Measurements from ENCODE around the gene OR7A17.

OR7A17 gene

GRCh38 chr19:14843578-14843977 is 42.4 kb downstream of the OR7A17 start:
- H3K9me3 ChIP-seq (ENCODE audit: control insufficient read depth, insufficient read depth, low read length), result no peaks in the 10 kb centered on the region
- peaks cover 2% of the 10 kb centered on the region for H3K27me3 ChIP-seq (ENCODE audit: control insufficient read depth, insufficient read depth, low read length)
- H3K36me3 ChIP-seq (ENCODE audit: control insufficient read depth, insufficient read depth, low read length), result no peaks in the 10 kb centered on the region
- no peak overlapping the region for H3K9ac ChIP-seq (ENCODE audit: low read depth, low read length)
- H3K4me3 ChIP-seq (ENCODE audit: low read depth, low read length), result no peak overlapping the region
- H3K4me1 ChIP-seq (ENCODE audit: control insufficient read depth, insufficient read depth, low read length), result no peaks in the 10 kb centered on the region

DNA sequence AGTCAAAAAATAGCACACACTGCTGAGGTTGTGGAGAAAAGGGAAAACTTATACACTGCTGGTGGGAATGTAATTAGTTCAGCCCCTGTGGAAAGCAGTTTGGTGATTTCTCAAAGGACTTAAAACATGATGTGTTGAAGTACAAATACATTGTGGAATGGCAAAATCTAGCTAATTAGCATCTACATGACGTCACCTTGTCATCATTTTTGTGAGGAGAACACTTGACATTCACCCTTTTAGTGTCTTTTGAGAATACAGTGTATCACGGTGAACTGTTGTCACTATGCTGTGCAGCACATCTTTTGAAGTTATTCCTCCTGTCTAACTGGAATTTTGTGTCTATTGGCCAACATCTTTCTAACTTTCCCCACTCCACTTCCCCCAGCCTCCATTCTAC is 42.8 kb downstream of the OR7A17 start:
- H3K4me3 ChIP-seq (ENCODE audit: low read depth, low read length), result no peak overlapping the region
- no peaks in the 10 kb centered on the region for H3K4me1 ChIP-seq (ENCODE audit: control insufficient read depth, insufficient read depth, low read length)
- peaks cover 2% of the 10 kb centered on the region for H3K27me3 ChIP-seq (ENCODE audit: control insufficient read depth, insufficient read depth, low read length)
- H3K9me3 ChIP-seq (ENCODE audit: control insufficient read depth, insufficient read depth, low read length), result no peaks in the 10 kb centered on the region
- H3K9ac ChIP-seq (ENCODE audit: low read depth, low read length), result no peak overlapping the region
- no peaks in the 10 kb centered on the region for H3K36me3 ChIP-seq (ENCODE audit: control insufficient read depth, insufficient read depth, low read length)

- H3K9me3 ChIP-seq (ENCODE audit: control insufficient read depth, insufficient read depth, low read length), result no peaks in the 10 kb centered on the region
Measured at GRCh38 chr19:14840206-14840605, 45.7 kb downstream of the OR7A17 start.

DNA sequence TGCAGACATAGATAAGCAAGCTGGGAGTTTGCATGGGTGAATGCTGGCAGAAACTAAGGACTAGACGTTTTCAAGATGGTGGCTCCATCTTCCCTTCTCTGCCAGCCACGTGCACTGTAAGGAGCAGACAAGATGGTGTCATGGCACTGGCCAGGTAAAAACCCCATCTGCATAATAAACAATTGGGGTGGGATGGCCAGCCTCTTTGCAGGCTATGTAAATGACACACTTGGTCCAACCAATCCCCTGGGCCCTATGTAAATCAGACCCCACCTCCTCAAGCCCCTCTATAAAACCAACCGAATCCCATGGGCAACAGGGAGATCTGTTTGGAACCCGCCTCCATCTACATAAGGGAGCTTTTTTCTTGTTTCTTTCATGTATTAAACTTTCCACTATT is 48.5 kb downstream of the OR7A17 start:
- H3K4me3 ChIP-seq (ENCODE audit: low read depth, low read length), result no peak overlapping the region
- no peak overlapping the region for H3K9ac ChIP-seq (ENCODE audit: low read depth, low read length)
- no peaks in the 10 kb centered on the region for H3K36me3 ChIP-seq (ENCODE audit: control insufficient read depth, insufficient read depth, low read length)
- H3K9me3 ChIP-seq (ENCODE audit: control insufficient read depth, insufficient read depth, low read length), result no peaks in the 10 kb centered on the region
- H3K27me3 ChIP-seq (ENCODE audit: control insufficient read depth, insufficient read depth, low read length), result no peaks in the 10 kb centered on the region
- peaks cover 4% of the 10 kb centered on the region for H3K4me1 ChIP-seq (ENCODE audit: control insufficient read depth, insufficient read depth, low read length)

More at GRCh38 chr19:14840206-14840605, 45.7 kb downstream of the OR7A17 start:
- Histone ChIP-seq H3K4me3 (ENCODE audit: low read depth, low read length) (no peak overlapping the region), H3K4me1 (ENCODE audit: control insufficient read depth, insufficient read depth, low read length) (no peaks in the 10 kb centered on the region), H3K36me3 (ENCODE audit: control insufficient read depth, insufficient read depth, low read length) (no peaks in the 10 kb centered on the region), H3K27me3 (ENCODE audit: control insufficient read depth, insufficient read depth, low read length) (peaks cover 2% of the 10 kb centered on the region), H3K9ac (ENCODE audit: low read depth, low read length) (no peak overlapping the region)

- H3K9ac ChIP-seq (ENCODE audit: low read depth, low read length), result no peak within 1 kb of the TSS
- no peak within 1 kb of the TSS for H3K4me3 ChIP-seq (ENCODE audit: low read depth, low read length)
- H3K27me3 ChIP-seq (ENCODE audit: control insufficient read depth, insufficient read depth, low read length), result no peaks in the 10 kb centered on the region
- H3K9me3 ChIP-seq (ENCODE audit: control insufficient read depth, insufficient read depth, low read length), result no peaks in the 10 kb centered on the region
- H3K36me3 ChIP-seq (ENCODE audit: control insufficient read depth, insufficient read depth, low read length), result no peaks in the 10 kb centered on the region
- H3K4me1 ChIP-seq (ENCODE audit: control insufficient read depth, insufficient read depth, low read length), result peaks cover 4% of the 10 kb centered on the region
Measured at GRCh38 chr19:14835011-14835410, 50.9 kb downstream of the OR7A17 start, which contains the start of the genes OR7A5 and OR7C1. TSS of gene OR7A5 (minus strand) at chr19:14835185. CDS start at chr19:14828241, 6,944 bp downstream. TSS of gene OR7C1 (minus strand) at chr19:14835185. CDS start at chr19:14800136, 35,049 bp downstream.

- no peaks in the 10 kb centered on the region for H3K36me3 ChIP-seq (ENCODE audit: control insufficient read depth, insufficient read depth, low read length)
- H3K4me1 ChIP-seq (ENCODE audit: control insufficient read depth, insufficient read depth, low read length), result peaks cover 4% of the 10 kb centered on the region
- H3K4me3 ChIP-seq (ENCODE audit: low read depth, low read length), result no peak overlapping the region
- H3K9me3 ChIP-seq (ENCODE audit: control insufficient read depth, insufficient read depth, low read length), result no peaks in the 10 kb centered on the region
- H3K9ac ChIP-seq (ENCODE audit: low read depth, low read length), result no peak overlapping the region
- no peaks in the 10 kb centered on the region for H3K27me3 ChIP-seq (ENCODE audit: control insufficient read depth, insufficient read depth, low read length)
Measured at GRCh38 chr19:14830702-14831101, 55.2 kb downstream of the OR7A17 start.

Data from iPS-15b (cell line).